PC-3 (cell line): ENCODE results near the gene GUF1.

ENCODE experiments used
- CTCF ChIP-seq: fragments of 300-600 bp; sonication (generic); conservative IDR thresholded peaks from 2 replicates; pipeline ENCODE4 v1.5.1; 2017; ENCODE audit warnings: antibody characterized with exemption, low read depth, mild to moderate bottlenecking, low read length
- EZH2phosphoT487 ChIP-seq: fragments of 300-600 bp; sonication (generic); IDR thresholded peaks from 2 replicates; pipeline ENCODE4 v1.6.1; 2018; ENCODE audit warnings: mild to moderate bottlenecking, antibody characterized with exemption, low read length, borderline replicate concordance

- TF ChIP-seq CTCF: no peak
- no peak for TF ChIP-seq EZH2phosphoT487
These were observed 22.2 kb downstream of the GUF1 start for GRCh38 chr4:44700427-44700826.
